Cerebellar cortex (tissue), 1 donor: ENCODE data around the gene IL12A.

Experiments
- DNase-seq: peaks from one replicate; pipeline ENCODE4 v3.0.0-alpha.2; 2015; ENCODE audit warnings: low spot score

IL12A gene

GRCh38 chr3:159988617-159989271 is at the start of gene IL12A:
Gene IL12A, plus strand, starts transcription at chr3:159988835.
- peak; percentile 59 for DNase-seq

- DNase-seq, result no peak
These were observed 47.3 kb upstream of the IL12A start for GRCh38 chr3:159941038-159942000.

- DNase-seq, result no peak
These were observed 43.9 kb upstream of the IL12A start for GRCh38 chr3:159944781-159945180.

GRCh38 chr3:159945930-159946329 is 42.7 kb upstream of the IL12A start:
- DNase-seq, result no peak

- no peak for DNase-seq
These were observed 41.4 kb upstream of the IL12A start for GRCh38 chr3:159947220-159947619.

- DNase-seq, result no peak
These were observed 40.0 kb upstream of the IL12A start for GRCh38 chr3:159948429-159949144.

- no peak for DNase-seq
These were observed 38.3 kb upstream of the IL12A start for GRCh38 chr3:159950156-159950898.

- no peak for DNase-seq
These were observed 37.1 kb upstream of the IL12A start for GRCh38 chr3:159951540-159951939.

- no peak for DNase-seq
These were observed 35.1 kb upstream of the IL12A start for GRCh38 chr3:159953325-159954085.

- no peak for DNase-seq
These were observed 28.2 kb upstream of the IL12A start for GRCh38 chr3:159960188-159961148.

GRCh38 chr3:159964166-159964973 is 24.3 kb upstream of the IL12A start:
- no peak for DNase-seq

- peak; percentile 69 for DNase-seq
These were observed 17.3 kb upstream of the IL12A start for GRCh38 chr3:159971311-159971710.

- DNase-seq, result no peak
These were observed 11.3 kb upstream of the IL12A start for GRCh38 chr3:159977295-159977694.

GRCh38 chr3:159978353-159978752 is 10.3 kb upstream of the IL12A start:
- no peak for DNase-seq

GRCh38 chr3:159978918-159979703 is 9.5 kb upstream of the IL12A start:
- DNase-seq, result no peak

- no peak for DNase-seq
These were observed 6.1 kb upstream of the IL12A start for GRCh38 chr3:159982442-159982974.

GRCh38 chr3:159987291-159987711 is 1.3 kb upstream of the IL12A start:
- no peak for DNase-seq
